Muscle of arm (tissue), 12 donors: ENCODE measurements around the gene NR6A1. TPM values are rescaled to one million over a fixed set of nuclear protein-coding genes. Genes with fewer than 3 reads are reported as not detected.
A peak's percentile ranks its signal among the peaks of the same experiment; 100 is the strongest.
"Not testable (repeated sequence)": the region's sequence is repeated elsewhere in the genome, so short reads cannot be mapped to it uniquely, and the experiment has no call there.

ENCODE experiments used
- DNase-seq: peaks from one replicate; pipeline ENCODE4 v3.0.0-alpha.2; 2013
- polyA plus RNA-seq, 12 donors: library from polyadenylated mRNA; unstranded; fragments of 120-200 nt; gene quantifications; one replicate each; pipeline ENCODE4 v1.2.1, GENCODE V29; 2013; ENCODE audit not compliant: insufficient read length in 12 of 12

Gene NR6A1
- polyA plus RNA-seq, 12 donors: 0.62 to 2.4 (median 1.1) TPM; not detected in 1

DNA sequence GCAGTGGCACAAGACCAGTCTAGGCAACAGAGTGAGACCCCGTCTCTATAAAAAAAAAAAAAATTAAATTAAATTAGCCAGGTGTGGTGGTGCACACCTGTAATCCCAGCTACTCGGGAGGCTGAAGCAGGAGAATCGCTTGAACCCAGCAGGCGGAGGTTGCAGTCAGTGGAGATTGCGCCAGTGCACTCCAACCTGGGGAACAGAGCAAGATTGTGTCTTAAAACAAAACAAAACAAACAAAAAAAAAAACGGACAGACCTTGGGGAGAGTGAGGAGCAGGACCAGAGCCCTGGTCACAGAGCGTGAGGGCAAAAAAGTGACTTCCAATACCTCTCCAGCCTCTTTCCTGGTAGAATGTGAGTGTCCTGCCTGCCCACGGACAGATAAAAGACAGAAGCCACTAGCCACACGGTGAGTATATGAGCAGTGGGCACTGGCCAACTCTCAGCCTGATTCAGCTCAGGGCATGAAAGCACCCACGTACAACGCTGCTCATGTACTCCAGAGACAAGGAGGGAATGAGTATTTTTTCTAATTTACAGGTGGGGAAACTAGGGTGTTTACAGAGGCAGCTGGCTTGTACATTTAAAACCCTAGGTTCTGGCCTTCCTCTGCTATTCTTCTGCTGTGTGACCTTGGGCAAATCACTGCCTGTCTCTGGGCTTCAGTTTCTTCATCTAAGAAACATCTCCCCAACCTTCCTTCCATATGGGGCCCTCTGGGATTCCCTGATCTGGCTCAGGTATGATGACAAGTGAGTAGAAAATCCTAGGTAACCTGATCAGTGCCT is 7.7 kb upstream of the NR6A1 start:
- no peak for DNase-seq

- no peak for DNase-seq
Measured at GRCh38 chr9:124776954-124777648, 6.0 kb upstream of the NR6A1 start, which contains the start of gene OLFML2A. TSS of gene OLFML2A (plus strand) at chr9:124777133. CDS start at chr9:124777271, 138 bp downstream.

DNA sequence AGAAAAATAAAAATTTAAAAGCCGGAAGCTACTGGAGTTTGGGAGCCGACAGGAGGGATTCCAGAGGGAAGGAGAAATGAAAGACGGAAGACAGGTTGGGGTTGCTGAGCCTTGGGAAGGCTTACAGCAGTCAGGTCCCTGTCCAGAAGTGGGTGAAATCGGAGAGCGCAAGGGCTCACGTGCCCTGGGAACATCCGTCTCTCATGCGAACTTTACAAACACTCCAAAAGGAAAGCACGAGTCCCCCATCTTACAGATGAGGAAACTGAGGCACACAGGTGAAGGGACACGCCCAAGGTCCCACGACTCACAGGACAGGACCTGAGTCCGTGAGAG is 5.5 kb upstream of the NR6A1 start:
- no peak for DNase-seq

DNA sequence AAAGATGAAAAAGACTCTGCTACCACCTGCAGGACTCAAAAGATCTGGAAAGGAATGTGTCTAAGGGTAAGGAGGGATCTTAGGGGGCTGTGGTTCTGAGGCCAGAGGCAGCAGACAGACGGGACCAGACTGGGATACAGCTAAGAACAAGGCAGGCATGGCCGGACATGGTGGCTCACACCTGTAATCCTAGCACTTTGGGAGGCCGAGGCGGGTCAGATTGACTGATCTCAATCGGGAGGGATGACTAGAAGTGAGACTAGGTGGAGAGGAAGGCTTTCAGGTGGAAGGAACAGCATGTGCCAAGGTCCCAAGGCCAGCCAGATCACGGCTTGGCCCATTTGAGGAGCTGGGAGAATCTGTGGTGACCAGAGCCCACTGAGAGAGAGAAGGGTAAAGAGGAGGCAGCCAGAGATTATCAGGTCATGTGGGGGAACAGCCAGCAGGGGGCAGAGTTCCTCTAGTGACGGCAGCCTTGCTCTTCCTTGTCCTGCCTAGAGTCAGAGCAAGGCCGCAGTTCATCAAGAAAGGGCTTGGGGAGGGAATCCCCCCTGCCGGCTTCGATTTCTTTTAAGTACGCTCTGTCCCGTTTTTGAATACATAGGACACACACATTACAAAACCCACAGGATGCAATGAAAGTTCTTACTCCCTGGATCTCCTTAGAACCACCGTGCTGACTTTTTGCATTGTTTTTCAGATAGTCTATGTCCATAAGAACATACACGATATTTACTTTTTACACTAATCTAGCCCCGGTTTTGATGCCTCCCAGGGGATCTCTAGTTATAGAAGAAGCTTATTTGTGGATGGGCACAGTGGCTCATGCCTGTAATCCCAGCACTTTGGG is 3.2 kb upstream of the NR6A1 start:
- DNase-seq: peak; percentile 90

DNA sequence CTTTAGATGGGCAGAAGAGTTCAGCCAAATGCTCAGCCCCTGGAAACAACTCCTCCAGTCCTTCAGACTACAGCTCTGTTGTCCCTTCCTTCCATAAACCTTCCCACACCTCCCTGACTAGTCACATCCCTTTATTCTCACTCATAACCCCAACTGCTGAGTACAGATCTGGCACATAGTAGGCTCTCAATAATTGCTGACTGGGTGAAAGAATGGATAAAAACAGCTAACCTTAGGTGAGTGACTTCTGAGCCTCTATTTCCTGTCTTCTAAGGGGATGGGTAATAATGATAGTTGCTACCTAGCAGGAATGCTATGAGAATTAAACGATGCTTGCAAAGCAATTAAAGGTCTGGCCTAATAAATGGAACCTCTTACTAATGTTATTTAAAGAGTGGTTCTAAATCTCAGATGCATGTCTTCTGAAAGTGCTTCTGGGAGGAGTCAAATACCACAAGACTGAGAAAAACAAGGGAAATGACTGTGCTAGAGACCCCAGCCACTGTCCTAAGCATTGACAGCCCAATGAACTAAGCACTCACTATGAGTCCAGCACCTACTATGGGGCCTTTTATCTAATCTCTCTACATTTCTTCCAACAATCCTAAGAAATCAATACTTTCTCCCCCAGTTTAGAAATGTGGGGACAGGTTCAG is 2.5 kb upstream of the NR6A1 start:
- DNase-seq: no peak

DNA sequence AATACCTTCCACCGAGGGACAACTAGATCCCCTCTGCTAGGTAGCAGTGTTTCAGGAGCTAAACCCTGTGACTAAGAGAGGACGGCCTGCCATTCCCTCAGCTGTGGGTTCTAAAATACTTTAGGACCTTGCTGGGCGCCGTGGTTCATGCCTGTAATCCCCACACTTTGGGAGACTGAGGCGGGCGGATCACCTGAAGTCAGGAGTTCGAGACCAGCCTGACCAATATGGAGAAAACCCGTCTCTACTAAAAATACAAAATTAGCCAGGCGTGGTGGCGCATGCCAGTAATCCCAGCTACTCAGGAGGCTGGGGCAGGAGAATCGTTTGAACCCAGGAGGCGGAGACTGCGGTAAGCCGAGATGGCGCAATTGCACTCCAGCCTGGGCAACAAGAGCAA is 1.8 kb upstream of the NR6A1 start:
- DNase-seq: not testable (repeated sequence)

- DNase-seq: peak; percentile 86
Measured at GRCh38 chr9:124771867-124772679, 962 bp upstream of the NR6A1 start.

GRCh38 chr9:124770359-124771020 is 621 bp downstream of the NR6A1 start:
- no peak for DNase-seq

DNA sequence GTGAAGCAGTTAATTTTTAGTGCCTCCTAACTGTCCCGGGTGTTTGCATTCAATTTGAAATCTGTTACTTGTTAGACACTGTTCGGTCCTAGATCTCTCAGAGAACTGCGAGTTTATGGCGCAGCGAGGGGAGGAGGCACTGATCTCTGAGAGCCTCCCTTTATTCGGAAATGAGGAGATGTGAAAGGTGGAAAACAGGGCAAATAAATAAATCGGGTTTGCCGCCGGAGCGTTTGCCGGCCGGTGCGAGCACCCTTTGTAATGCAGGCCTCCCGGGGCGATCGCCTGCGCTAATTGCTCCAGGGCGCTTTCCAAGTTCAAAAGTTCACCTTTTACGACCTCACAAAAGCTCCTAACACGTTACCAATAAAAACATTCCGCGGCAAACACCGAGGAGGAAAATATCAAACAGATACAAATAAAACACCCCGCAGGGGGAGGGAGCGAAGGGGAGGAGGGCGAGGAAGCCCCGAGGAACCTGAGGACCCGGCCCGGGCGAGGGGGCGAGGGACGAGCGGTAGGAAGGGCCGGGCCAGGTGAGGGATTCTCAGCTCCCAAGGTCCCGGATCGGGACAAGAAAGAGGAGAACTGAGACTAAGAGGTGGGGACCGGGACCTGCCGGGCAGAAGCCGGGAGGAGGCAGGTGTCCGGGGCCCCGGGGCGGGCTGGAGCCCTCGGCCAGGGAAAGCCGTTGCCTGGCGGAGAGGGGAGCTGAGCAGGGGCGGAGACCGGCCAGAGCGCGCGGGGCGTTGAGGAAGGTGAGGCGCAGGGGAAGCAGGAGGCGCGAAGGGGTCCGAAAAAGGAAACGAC is 1.4 kb downstream of the NR6A1 start:
- DNase-seq: peak; percentile 35

GRCh38 chr9:124768750-124769548 is 2.2 kb downstream of the NR6A1 start:
- peak; percentile 41 for DNase-seq

GRCh38 chr9:124768334-124768733 is 2.8 kb downstream of the NR6A1 start:
- no peak for DNase-seq

DNA sequence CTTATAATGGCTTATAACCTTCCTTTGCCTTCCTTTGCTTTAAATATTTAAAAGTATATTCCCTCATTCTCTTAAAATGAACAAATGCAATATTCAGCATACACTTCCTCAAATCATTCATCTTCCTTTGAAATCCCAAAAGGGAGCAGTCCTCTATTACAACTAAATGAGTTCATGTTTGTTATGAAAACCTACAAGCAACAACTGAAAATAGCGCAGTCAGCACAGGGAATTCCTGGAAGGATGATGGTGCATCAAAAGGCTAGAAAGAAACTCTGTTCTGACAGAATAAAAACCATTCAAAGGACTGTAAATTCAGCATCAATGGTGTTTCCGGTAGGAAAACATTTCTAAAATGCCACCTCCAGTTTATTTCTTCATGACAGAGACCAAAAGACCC is 3.3 kb downstream of the NR6A1 start:
- DNase-seq: no peak

GRCh38 chr9:124766815-124767554 is 4.1 kb downstream of the NR6A1 start:
- no peak for DNase-seq

- no peak for DNase-seq
Measured at GRCh38 chr9:124766326-124766725, 4.8 kb downstream of the NR6A1 start.

DNA sequence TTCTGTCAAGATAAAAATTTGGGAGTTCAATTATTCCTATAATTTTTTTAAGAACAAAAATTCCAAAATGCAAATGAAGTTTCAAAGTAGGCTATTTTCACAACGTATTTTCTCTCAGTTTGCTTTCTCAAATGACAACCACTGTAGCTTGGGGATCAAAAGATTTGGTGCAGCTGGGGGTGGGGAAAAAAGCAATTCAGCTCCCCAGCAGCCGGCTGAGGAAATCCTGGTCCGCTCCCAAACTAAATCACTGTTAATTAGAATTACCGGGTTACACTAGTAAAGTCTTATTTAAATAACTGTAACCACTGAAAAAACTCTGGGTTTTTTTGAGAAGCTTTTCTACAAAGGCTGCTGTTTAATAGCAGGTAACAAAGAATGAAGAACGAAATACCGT is 5.7 kb downstream of the NR6A1 start:
- no peak for DNase-seq

GRCh38 chr9:124764774-124765438 is 6.2 kb downstream of the NR6A1 start:
- DNase-seq: no peak

- no peak for DNase-seq
Measured at GRCh38 chr9:124762633-124763032, 8.5 kb downstream of the NR6A1 start.
